Panc1 (cell line): ENCODE results near the gene VAC14. TPM values are rescaled to one million over a fixed set of nuclear protein-coding genes. Genes with fewer than 3 reads are reported as not detected.

ENCODE experiments used
- ATAC-seq: fragments of 200-7000 bp; cut with Tn5 transposase; 2 replicates; pipeline ENCODE4 v1.9.1; 2020; ENCODE audit warnings: mild to moderate bottlenecking, moderate library complexity
- BruUV-seq: library from RNA; stranded (reverse); fragments of 400-500 nt; replicated peaks from 2 replicates; lab custom pipeline; 2021; lab: Mats Ljungman, UMichigan
- CTCF ChIA-PET: fragments of 300-600 bp; sonication (Branson Sonifier 250); formaldehyde crosslinking; loops from one replicate; lab custom pipeline; 2022; ENCODE audit warnings: antibody characterized with exemption; lab: Charles Lee
- POLR2A ChIA-PET: fragments of 300-600 bp; sonication (Branson Sonifier 250); formaldehyde crosslinking; loops from one replicate; lab custom pipeline; 2022; ENCODE audit warnings: antibody characterized with exemption; lab: Charles Lee
- DNase-seq: peaks from one replicate; pipeline ENCODE4 v3.0.0-alpha.2; 2010; ENCODE audit warnings: low read depth, low spot score
- H3K27ac ChIP-seq: 2 replicates; pipeline ENCODE4 v1.5.1; 2011; ENCODE audit warnings: mild to moderate bottlenecking, low read length, inconsistent platforms
- H3K27me3 ChIP-seq: fragments of 200-500 bp; sonication (Bioruptor generic); 2 replicates; pipeline ENCODE4 v1.6.0; 2014; ENCODE audit warnings: low read length, inconsistent platforms; ENCODE audit not compliant: control insufficient read depth, insufficient read depth
- H3K36me3 ChIP-seq: fragments of 200-500 bp; sonication (Bioruptor generic); 2 replicates; pipeline ENCODE4 v1.5.1; 2014; ENCODE audit warnings: inconsistent platforms, mild to moderate bottlenecking, low read length, moderate library complexity; ENCODE audit not compliant: control insufficient read depth, insufficient read depth
- H3K4me1 ChIP-seq: 2 replicates; pipeline ENCODE4 v1.5.1; 2011; ENCODE audit warnings: inconsistent platforms, mild to moderate bottlenecking, low read length, moderate library complexity; ENCODE audit not compliant: control insufficient read depth, insufficient read depth
- H3K4me3 ChIP-seq, 2 experiments: 2 replicates each; pipeline ENCODE4 v1.5.1; 2011 to 2012; ENCODE audit warnings: low read depth in 2 of 2, low read length in 2 of 2, mild to moderate bottlenecking in 2 of 2, inconsistent platforms in 1 of 2, moderate library complexity in 1 of 2
- H3K9me3 ChIP-seq: fragments of 200-500 bp; sonication (Bioruptor generic); 2 replicates; pipeline ENCODE4 v1.5.1; 2014; ENCODE audit warnings: low read depth, mild to moderate bottlenecking, inconsistent platforms, low read length, moderate library complexity; ENCODE audit not compliant: control insufficient read depth, insufficient read depth
- POLR2AphosphoS5 ChIP-seq: IDR thresholded peaks from 2 replicates; pipeline ENCODE4 v1.6.1; 2012; ENCODE audit warnings: mild to moderate bottlenecking, low read depth, low read length, moderate library complexity
- SIN3A ChIP-seq: IDR thresholded peaks from 2 replicates; pipeline ENCODE4 v1.6.1; 2012; ENCODE audit warnings: low read depth, mild to moderate bottlenecking, low read length, moderate library complexity, borderline replicate concordance; ENCODE audit not compliant: insufficient read depth
- TCF7L2 ChIP-seq: IDR thresholded peaks from 2 replicates; pipeline ENCODE4 v1.6.1; 2011; ENCODE audit warnings: mild to moderate bottlenecking, low read depth, low read length, inconsistent platforms
- in situ Hi-C: cut with HindIII; loops from 2 replicates; pipeline ENCODE4 v1.10.0; 2016; ENCODE audit warnings: low sequenced_read_pairs, low pct_unique_long_range_greater_than_20kb
- intact Hi-C: fragments of 100-400 bp; cut with micrococcal nuclease; formaldehyde crosslinking; loops from one replicate; pipeline ENCODE4 v1.10.0; 2022; ENCODE audit not compliant: unreplicated experiment
- total RNA-seq: library from RNA; stranded (reverse); gene quantifications from one replicate; pipeline ENCODE4 v1.2.1, GENCODE V29; 2021; ENCODE audit not compliant: unreplicated experiment
- TF ChIP-seq, protein P1 (sequence below), 2 experiments: IDR thresholded peaks; 2 replicates each; pipeline ENCODE4 v1.6.1; 2011 to 2012; ENCODE audit warnings: low read depth in 2 of 2, control low read depth in 1 of 2, low read length in 1 of 2, mild to moderate bottlenecking in 1 of 2, moderate library complexity in 1 of 2; ENCODE audit not compliant: insufficient read depth in 1 of 2
- TF ChIP-seq, protein P2 (sequence below): fragments of 450-650 bp; IDR thresholded peaks from 2 replicates; pipeline ENCODE4 v1.5.1; 2017; ENCODE audit warnings: mild to moderate bottlenecking

Gene VAC14
- total RNA-seq, 1 experiment from 2014 or later, result 37.9 TPM

DNA sequence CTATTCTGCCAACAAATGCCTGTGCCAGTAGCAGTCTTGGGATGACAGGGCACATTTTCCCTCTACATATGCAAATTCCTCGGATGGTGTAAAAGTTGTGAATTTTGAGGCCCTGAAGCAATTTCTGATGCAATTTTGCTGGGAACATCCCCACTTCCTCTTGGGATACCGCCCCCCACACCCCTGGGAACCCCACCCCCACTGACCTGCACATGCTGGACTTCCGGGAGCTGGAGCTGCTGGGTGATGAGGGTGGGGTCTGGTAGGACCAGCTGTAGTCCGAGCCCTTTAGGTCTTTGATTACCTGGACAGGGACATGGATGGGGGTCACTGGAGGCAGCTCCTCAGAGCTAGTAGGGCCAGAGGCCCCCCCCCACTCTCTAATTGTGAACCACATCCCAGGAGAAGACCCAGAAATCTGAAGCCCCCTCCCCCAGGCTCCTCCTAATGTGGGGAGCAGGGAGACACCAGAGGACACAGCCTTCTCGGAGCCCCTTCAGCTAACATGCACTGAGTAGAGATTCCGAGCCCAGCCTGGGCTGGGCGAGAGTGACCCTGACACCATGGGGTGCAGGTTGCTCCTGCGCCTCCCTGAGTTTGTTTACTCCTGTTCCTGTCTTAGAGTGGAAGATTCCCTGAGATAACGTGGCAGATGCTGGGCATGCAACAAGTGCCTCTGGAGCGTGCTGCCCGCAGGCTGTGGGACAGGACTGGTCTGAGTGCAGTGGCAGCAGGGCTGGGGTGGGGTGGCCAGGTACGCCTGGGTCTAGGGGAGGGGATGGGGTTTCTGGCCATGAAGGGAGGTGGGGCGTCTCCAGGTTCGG lies 124.1 kb downstream of the VAC14 start:
- H3K27me3 ChIP-seq, result no peaks in the 10 kb centered on the region
- H3K27ac ChIP-seq, result no peak overlapping the region
- H3K4me3 ChIP-seq, result no peak overlapping the region
- no peak for ATAC-seq
- H3K36me3 ChIP-seq, result 0 out of 2 replicates have a peak, but pooled peaks cover 2% of the 10 kb centered on the region
- TF ChIP-seq POLR2AphosphoS5, result no peak
- TF ChIP-seq SIN3A, result no peak
- TF ChIP-seq, protein P1, sequence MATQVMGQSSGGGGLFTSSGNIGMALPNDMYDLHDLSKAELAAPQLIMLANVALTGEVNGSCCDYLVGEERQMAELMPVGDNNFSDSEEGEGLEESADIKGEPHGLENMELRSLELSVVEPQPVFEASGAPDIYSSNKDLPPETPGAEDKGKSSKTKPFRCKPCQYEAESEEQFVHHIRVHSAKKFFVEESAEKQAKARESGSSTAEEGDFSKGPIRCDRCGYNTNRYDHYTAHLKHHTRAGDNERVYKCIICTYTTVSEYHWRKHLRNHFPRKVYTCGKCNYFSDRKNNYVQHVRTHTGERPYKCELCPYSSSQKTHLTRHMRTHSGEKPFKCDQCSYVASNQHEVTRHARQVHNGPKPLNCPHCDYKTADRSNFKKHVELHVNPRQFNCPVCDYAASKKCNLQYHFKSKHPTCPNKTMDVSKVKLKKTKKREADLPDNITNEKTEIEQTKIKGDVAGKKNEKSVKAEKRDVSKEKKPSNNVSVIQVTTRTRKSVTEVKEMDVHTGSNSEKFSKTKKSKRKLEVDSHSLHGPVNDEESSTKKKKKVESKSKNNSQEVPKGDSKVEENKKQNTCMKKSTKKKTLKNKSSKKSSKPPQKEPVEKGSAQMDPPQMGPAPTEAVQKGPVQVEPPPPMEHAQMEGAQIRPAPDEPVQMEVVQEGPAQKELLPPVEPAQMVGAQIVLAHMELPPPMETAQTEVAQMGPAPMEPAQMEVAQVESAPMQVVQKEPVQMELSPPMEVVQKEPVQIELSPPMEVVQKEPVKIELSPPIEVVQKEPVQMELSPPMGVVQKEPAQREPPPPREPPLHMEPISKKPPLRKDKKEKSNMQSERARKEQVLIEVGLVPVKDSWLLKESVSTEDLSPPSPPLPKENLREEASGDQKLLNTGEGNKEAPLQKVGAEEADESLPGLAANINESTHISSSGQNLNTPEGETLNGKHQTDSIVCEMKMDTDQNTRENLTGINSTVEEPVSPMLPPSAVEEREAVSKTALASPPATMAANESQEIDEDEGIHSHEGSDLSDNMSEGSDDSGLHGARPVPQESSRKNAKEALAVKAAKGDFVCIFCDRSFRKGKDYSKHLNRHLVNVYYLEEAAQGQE (IDR thresholded peaks at IDR 0.05; ENCODE audit: insufficient read depth in 1 of 2, low read depth in 2 of 2, low read length in 1 of 2), result no peak
- TF ChIP-seq, protein P2, sequence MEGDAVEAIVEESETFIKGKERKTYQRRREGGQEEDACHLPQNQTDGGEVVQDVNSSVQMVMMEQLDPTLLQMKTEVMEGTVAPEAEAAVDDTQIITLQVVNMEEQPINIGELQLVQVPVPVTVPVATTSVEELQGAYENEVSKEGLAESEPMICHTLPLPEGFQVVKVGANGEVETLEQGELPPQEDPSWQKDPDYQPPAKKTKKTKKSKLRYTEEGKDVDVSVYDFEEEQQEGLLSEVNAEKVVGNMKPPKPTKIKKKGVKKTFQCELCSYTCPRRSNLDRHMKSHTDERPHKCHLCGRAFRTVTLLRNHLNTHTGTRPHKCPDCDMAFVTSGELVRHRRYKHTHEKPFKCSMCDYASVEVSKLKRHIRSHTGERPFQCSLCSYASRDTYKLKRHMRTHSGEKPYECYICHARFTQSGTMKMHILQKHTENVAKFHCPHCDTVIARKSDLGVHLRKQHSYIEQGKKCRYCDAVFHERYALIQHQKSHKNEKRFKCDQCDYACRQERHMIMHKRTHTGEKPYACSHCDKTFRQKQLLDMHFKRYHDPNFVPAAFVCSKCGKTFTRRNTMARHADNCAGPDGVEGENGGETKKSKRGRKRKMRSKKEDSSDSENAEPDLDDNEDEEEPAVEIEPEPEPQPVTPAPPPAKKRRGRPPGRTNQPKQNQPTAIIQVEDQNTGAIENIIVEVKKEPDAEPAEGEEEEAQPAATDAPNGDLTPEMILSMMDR, result no peak
- no peak for TF ChIP-seq TCF7L2
- in situ Hi-C loops, result no loop called here
- DNase-seq, result no peak
- peaks cover 6% of the 10 kb centered on the region; the same call in 1 of the 2 replicates for H3K4me1 ChIP-seq
- ChIA-PET CTCF (no interaction called here), POLR2A (no interaction called here)
- H3K9me3 ChIP-seq, result no peaks in the 10 kb centered on the region
- intact Hi-C loops, result no loop called here
- no TSS peak for BruUV-seq

DNA sequence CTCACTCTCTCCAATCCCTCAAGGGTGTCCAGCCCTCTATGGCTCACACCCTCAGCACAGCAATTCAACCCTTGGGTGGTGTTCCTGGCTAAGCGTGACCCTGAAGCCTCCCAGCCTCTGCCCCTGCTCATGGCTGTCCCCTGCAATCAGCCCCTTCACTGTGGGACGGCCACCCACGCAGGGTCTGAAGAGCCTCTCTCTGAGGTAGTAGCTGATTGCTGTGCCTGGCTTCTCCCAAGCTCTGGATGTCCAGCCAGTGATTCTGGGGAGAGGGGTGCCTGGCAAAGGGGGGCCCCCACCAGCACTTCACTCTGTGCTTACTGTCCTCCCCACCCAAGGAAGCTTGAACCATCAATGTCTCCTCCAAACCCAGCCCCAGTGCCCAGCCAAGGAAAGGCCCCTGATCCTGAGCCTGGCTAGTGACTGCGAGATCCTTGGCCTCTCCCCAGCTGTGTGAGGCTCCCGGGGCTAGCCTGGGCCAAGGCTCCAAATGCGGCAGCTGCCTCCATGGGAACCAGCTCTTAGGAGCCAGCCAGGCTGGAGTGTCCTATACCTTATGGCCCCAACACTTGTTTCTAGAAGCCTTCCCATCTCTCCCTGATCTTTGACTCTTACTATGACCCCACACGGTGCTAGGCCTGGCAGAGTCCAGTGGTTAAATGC lies 125.0 kb downstream of the VAC14 start:
- Histone ChIP-seq H3K27ac (no peak overlapping the region), H3K9me3 (no peaks in the 10 kb centered on the region), H3K27me3 (no peaks in the 10 kb centered on the region), H3K4me1 (no peaks in the 10 kb centered on the region), H3K36me3 (0 out of 2 replicates have a peak, but pooled peaks cover 2% of the 10 kb centered on the region), H3K4me3 (no peak overlapping the region)
- no peak for TF ChIP-seq SIN3A
- ChIA-PET CTCF (no interaction called here), POLR2A (no interaction called here)
- in situ Hi-C loops, result no loop called here
- ATAC-seq (0 out of 2 replicates have a peak, but pooled peaks have one; percentile 37), DNase-seq (no peak)
- no TSS peak for BruUV-seq
- intact Hi-C loops, result no loop called here
